ENCODE measurements around the gene IQGAP2.

DNA sequence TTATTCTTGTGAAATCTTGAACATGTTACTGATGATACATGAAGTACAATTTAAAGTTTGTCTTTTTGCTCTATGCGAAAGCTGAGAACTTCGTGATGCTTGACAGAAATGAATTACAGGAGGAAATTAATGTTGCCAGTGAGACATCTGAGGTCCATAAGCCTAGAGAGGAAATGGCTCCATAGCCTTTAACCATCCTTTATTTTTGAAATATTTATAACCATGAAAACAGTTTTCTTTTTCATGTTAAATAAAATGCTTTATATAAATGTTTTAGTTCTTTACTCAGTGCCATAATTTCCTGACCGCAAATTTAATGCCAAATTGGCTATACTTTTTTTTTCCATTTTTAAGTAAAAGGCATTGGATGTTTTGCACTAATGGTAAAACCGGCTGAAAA lies 191.0 kb downstream of the IQGAP2 start:
- TF ChIP-seq TEAD4 (IDR thresholded peaks at IDR 0.05; ENCODE audit: low read length) = no peak
- no peak for TF ChIP-seq TEAD4 (CRISPR knock-in tag; IDR thresholded peaks at IDR 0.05; ENCODE audit: borderline replicate concordance)
- no peak for TF ChIP-seq POLR2A (conservative IDR thresholded peaks at IDR 0.05)
- TF ChIP-seq, protein P1, sequence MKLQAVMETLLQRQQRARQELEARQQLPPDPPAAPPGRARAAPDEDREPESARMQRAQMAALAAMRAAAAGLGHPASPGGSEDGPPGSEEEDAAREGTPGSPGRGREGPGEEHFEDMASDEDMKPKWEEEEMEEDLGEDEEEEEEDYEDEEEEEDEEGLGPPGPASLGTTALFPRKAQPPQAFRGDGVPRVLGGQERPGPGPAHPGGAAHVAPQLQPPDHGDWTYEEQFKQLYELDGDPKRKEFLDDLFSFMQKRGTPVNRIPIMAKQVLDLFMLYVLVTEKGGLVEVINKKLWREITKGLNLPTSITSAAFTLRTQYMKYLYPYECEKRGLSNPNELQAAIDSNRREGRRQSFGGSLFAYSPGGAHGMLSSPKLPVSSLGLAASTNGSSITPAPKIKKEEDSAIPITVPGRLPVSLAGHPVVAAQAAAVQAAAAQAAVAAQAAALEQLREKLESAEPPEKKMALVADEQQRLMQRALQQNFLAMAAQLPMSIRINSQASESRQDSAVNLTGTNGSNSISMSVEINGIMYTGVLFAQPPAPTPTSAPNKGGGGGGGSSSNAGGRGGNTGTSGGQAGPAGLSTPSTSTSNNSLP (IDR thresholded peaks at IDR 0.05; ENCODE audit: borderline replicate concordance, low read depth, low read length) = no peak
- TF ChIP-seq TCF7 (IDR thresholded peaks at IDR 0.05; ENCODE audit: borderline replicate concordance) = no peak
